MM.1S (cell line): ENCODE measurements around the gene VGF.

Source experiments
- CTCF ChIP-seq: fragments of 300-600 bp; sonication (generic); IDR thresholded peaks from 2 replicates; pipeline ENCODE4 v1.5.1; 2016; ENCODE audit warnings: antibody characterized with exemption, low read length, mixed read lengths
- EZH2 ChIP-seq: fragments of 300-600 bp; sonication (generic); optimal IDR thresholded peaks from 2 replicates; pipeline ENCODE3; 2017; ENCODE audit warnings: low read depth, mild to moderate bottlenecking, antibody characterized with exemption, low read length, mixed read lengths

- no peak for TF ChIP-seq CTCF
- no peak for TF ChIP-seq EZH2
Observed at GRCh38 chr7:101116898-101117297, 48.5 kb downstream of the VGF start.
